H9 (cell line): ENCODE measurements around the gene GPR45. TPM values are rescaled to one million over a fixed set of nuclear protein-coding genes. Genes with fewer than 3 reads are reported as not detected.

Experiments
- DNase-seq: peaks from one replicate; pipeline ENCODE4 v3.0.0-alpha.2; 2017
- H2AFZ ChIP-seq: one replicate; pipeline ENCODE4 v1.6.1; 2013; ENCODE audit warnings: mild to moderate bottlenecking, low read length, control low read depth, moderate library complexity
- H2AK5ac ChIP-seq: 2 replicates; pipeline ENCODE4 v1.6.1; 2013; ENCODE audit warnings: low read length, control low read depth, mixed read lengths; ENCODE audit not compliant: insufficient read length
- H2BK120ac ChIP-seq: one replicate; pipeline ENCODE4 v1.6.1; 2013; ENCODE audit warnings: low read depth, mild to moderate bottlenecking, low read length, control low read depth, inconsistent platforms; ENCODE audit not compliant: poor library complexity, severe bottlenecking
- H2BK12ac ChIP-seq: 2 replicates; pipeline ENCODE4 v1.6.1; 2013; ENCODE audit warnings: low read length, control low read depth, mixed read lengths, low read depth; ENCODE audit not compliant: insufficient read length
- H2BK15ac ChIP-seq: 2 replicates; pipeline ENCODE4 v1.6.1; 2013; ENCODE audit warnings: low read depth, low read length, control low read depth
- H2BK20ac ChIP-seq: one replicate; pipeline ENCODE4 v1.6.1; 2013; ENCODE audit warnings: low read depth, mild to moderate bottlenecking, low read length, control low read depth, inconsistent platforms; ENCODE audit not compliant: poor library complexity, severe bottlenecking
- H2BK5ac ChIP-seq: 2 replicates; pipeline ENCODE4 v1.6.1; 2013; ENCODE audit warnings: low read length, control low read depth, mixed read lengths; ENCODE audit not compliant: insufficient read length
- H3K14ac ChIP-seq: 2 replicates; pipeline ENCODE4 v1.6.1; 2013; ENCODE audit warnings: low read length, control low read depth; ENCODE audit not compliant: insufficient read depth
- H3K18ac ChIP-seq: 2 replicates; pipeline ENCODE4 v1.6.1; 2013; ENCODE audit warnings: low read depth, mild to moderate bottlenecking, mixed read lengths, low read length, control low read depth; ENCODE audit not compliant: insufficient read length
- H3K23ac ChIP-seq: 2 replicates; pipeline ENCODE4 v1.6.1; 2013; ENCODE audit warnings: low read length, control low read depth, mixed read lengths, low read depth; ENCODE audit not compliant: insufficient read length
- H3K23me2 ChIP-seq: 2 replicates; pipeline ENCODE4 v1.6.1; 2013; ENCODE audit warnings: low read depth, mild to moderate bottlenecking, mixed read lengths, low read length, control low read depth; ENCODE audit not compliant: insufficient read length, poor library complexity, severe bottlenecking
- H3K27ac ChIP-seq: 2 replicates; pipeline ENCODE4 v1.5.1; 2013; ENCODE audit warnings: low read length, control low read depth, mixed read lengths, low read depth; ENCODE audit not compliant: insufficient read length
- H3K27me3 ChIP-seq: 2 replicates; pipeline ENCODE4 v1.6.1; 2013; ENCODE audit warnings: low read length, control low read depth, inconsistent platforms; ENCODE audit not compliant: insufficient read depth
- H3K4ac ChIP-seq: 2 replicates; pipeline ENCODE4 v1.6.1; 2013; ENCODE audit warnings: low read depth, mild to moderate bottlenecking, control low read depth, inconsistent platforms, low read length, moderate library complexity
- H3K4me1 ChIP-seq: 2 replicates; pipeline ENCODE4 v1.6.1; 2013; ENCODE audit warnings: low read length, control low read depth, inconsistent platforms; ENCODE audit not compliant: insufficient read depth
- H3K4me2 ChIP-seq: 2 replicates; pipeline ENCODE4 v1.6.1; 2013; ENCODE audit warnings: low read length, control low read depth, mixed read lengths; ENCODE audit not compliant: insufficient read length, insufficient read depth
- H3K56ac ChIP-seq: 2 replicates; pipeline ENCODE4 v1.6.1; 2013; ENCODE audit warnings: low read depth, mild to moderate bottlenecking, mixed read lengths, low read length, control low read depth; ENCODE audit not compliant: insufficient read length
- H3K79me1 ChIP-seq: 2 replicates; pipeline ENCODE4 v1.6.1; 2013; ENCODE audit warnings: low read depth, mild to moderate bottlenecking, moderate library complexity, low read length, control low read depth, inconsistent platforms; ENCODE audit not compliant: insufficient read depth, poor library complexity, severe bottlenecking
- H3K79me2 ChIP-seq: 2 replicates; pipeline ENCODE4 v1.6.1; 2013; ENCODE audit warnings: low read length, control low read depth, inconsistent platforms; ENCODE audit not compliant: insufficient read depth
- H3K9ac ChIP-seq: 2 replicates; pipeline ENCODE4 v1.6.1; 2013; ENCODE audit warnings: low read length, control low read depth, mixed read lengths; ENCODE audit not compliant: insufficient read length; ENCODE audit errors: extremely low read depth
- H3K9me3 ChIP-seq: one replicate; pipeline ENCODE4 v1.6.1; 2013; ENCODE audit warnings: low read depth, low read length, inconsistent platforms; ENCODE audit not compliant: control insufficient read depth
- H3T11ph ChIP-seq: one replicate; pipeline ENCODE4 v1.6.1; 2013; ENCODE audit warnings: mild to moderate bottlenecking, low read length, control low read depth, inconsistent platforms
- H4K20me1 ChIP-seq: one replicate; pipeline ENCODE4 v1.6.1; 2013; ENCODE audit not compliant: control insufficient read depth, insufficient read length, insufficient read depth
- H4K5ac ChIP-seq: 2 replicates; pipeline ENCODE4 v1.6.1; 2013; ENCODE audit warnings: low read depth, mild to moderate bottlenecking, mixed read lengths, low read length, control low read depth; ENCODE audit not compliant: insufficient read length
- H4K8ac ChIP-seq: replicated peaks from 2 replicates; pipeline ENCODE4 v1.6.1; 2013; ENCODE audit warnings: low read length, control low read depth, mixed read lengths, low read depth; ENCODE audit not compliant: insufficient read length
- H4K91ac ChIP-seq: 2 replicates; pipeline ENCODE4 v1.6.1; 2013; ENCODE audit warnings: low read depth, mild to moderate bottlenecking, moderate library complexity, mixed read lengths, low read length, control low read depth; ENCODE audit not compliant: insufficient read length
- H3K27ac Mint-ChIP-seq, 3 experiments: 2 replicates in 2 of 3; 3 replicates in 1 of 3; pipeline ENCODE4 v1.8.0; 2020 to 2021; ENCODE audit warnings: mixed read lengths in 3 of 3, mild to moderate bottlenecking in 1 of 3, moderate library complexity in 1 of 3
- H3K27me3 Mint-ChIP-seq: 2 replicates; pipeline ENCODE4 v1.8.0; 2021; ENCODE audit warnings: low read depth, mild to moderate bottlenecking, moderate library complexity, mixed read lengths
- H3K36me3 Mint-ChIP-seq, 3 experiments: 2 replicates in 2 of 3; 3 replicates in 1 of 3; pipeline ENCODE4 v1.8.0; 2020 to 2021; ENCODE audit warnings: low read depth in 3 of 3, mixed read lengths in 3 of 3; ENCODE audit not compliant: insufficient read depth in 1 of 3
- H3K4me1 Mint-ChIP-seq, 2 experiments: 2 replicates each; pipeline ENCODE4 v1.8.0; 2020; ENCODE audit warnings: mixed read lengths in 2 of 2
- H3K4me3 Mint-ChIP-seq, 2 experiments: 2 replicates in 1 of 2; 3 replicates in 1 of 2; pipeline ENCODE4 v1.8.0; 2020 to 2021; ENCODE audit warnings: mild to moderate bottlenecking in 2 of 2, mixed read lengths in 2 of 2, moderate library complexity in 1 of 2
- H3K9me3 Mint-ChIP-seq, 2 experiments: 2 replicates in 1 of 2; 3 replicates in 1 of 2; pipeline ENCODE4 v1.8.0; 2020; ENCODE audit warnings: mild to moderate bottlenecking in 2 of 2, mixed read lengths in 2 of 2, moderate library complexity in 1 of 2
- CTCF ChIP-seq: fragments of 200-600 bp; sonication (generic); conservative IDR thresholded peaks from 3 replicates; pipeline ENCODE4 v1.8.0; 2021; ENCODE audit warnings: antibody characterized with exemption, mild to moderate bottlenecking
- WGBS: extraction: QIAGEN DNeasy Blood & Tissue Kit; methylation state at CpG from one replicate; pipeline ENCODE4 v1.1.7; 2013; ENCODE audit warnings: missing lambda C conversion rate, low lambda C conversion rate, mixed read lengths; ENCODE audit not compliant: insufficient read length; ENCODE audit errors: extremely low coverage; 5-methylcytosine and 5-hydroxymethylcytosine counted together
- total RNA-seq: library from RNA; stranded (reverse); gene quantifications from 2 replicates; pipeline ENCODE4 v1.2.1, GENCODE V29; 2021

GPR45 gene
- total RNA-seq, 1 experiment from 2014 or later: not detected

GRCh38 chr2:105249181-105249580 is 7.6 kb downstream of the GPR45 start:
- Histone ChIP-seq H2BK120ac (no peak overlapping the region), H2BK15ac (no peak overlapping the region), H4K8ac (no peak overlapping the region), H2BK20ac (no peak overlapping the region), H4K20me1 (no peaks in the 10 kb centered on the region), H2AK5ac (no peak overlapping the region), H3K18ac (no peak overlapping the region), H3K4me2 (no peak overlapping the region), H3K4me1 (no peaks in the 10 kb centered on the region), H2AFZ (no peak overlapping the region), H3K9ac (no peak overlapping the region), H3K79me2 (no peaks in the 10 kb centered on the region), H2BK12ac (no peak overlapping the region), H3K27ac (no peak overlapping the region), H3K4ac (no peak overlapping the region), H3K14ac (no peak overlapping the region), H2BK5ac (no peak overlapping the region), H3K56ac (no peak overlapping the region), H3K9me3 (no peaks in the 10 kb centered on the region), H3T11ph (no peak overlapping the region), H3K23me2 (no peaks in the 10 kb centered on the region), H4K91ac (no peak overlapping the region), H3K27me3 (no peaks in the 10 kb centered on the region), H4K5ac (no peak overlapping the region), H3K23ac (no peak overlapping the region), H3K79me1 (no peaks in the 10 kb centered on the region)
- no CpG with 5 or more reads among the region's 5 CpGs for WGBS
- no peak for TF ChIP-seq CTCF
- no peak overlapping the region for H3K4me3 Mint-ChIP-seq
- H3K4me1 Mint-ChIP-seq: peaks cover 0 to 2% of the 10 kb centered on the region in 2 experiments; a peak in 1 of 4 replicates
- peaks cover 18 to 22% of the 10 kb centered on the region in 2 experiments for H3K9me3 Mint-ChIP-seq
- H3K27ac Mint-ChIP-seq: no peak overlapping the region
- H3K27me3 Mint-ChIP-seq: peaks cover 3% of the 10 kb centered on the region; the same call in 1 of the 2 replicates
- DNase-seq: no peak
- H3K36me3 Mint-ChIP-seq: peaks cover 3 to 4% (median 3%) of the 10 kb centered on the region in 3 experiments; a peak in 1 of 7 replicates
